ENCODE results near the gene TNFAIP2. TPM values are rescaled to one million over a fixed set of nuclear protein-coding genes. Genes with fewer than 3 reads are reported as not detected.

TNFAIP2 gene
- total RNA-seq, 1 donor from 2014 or later = 64.3 TPM

DNA sequence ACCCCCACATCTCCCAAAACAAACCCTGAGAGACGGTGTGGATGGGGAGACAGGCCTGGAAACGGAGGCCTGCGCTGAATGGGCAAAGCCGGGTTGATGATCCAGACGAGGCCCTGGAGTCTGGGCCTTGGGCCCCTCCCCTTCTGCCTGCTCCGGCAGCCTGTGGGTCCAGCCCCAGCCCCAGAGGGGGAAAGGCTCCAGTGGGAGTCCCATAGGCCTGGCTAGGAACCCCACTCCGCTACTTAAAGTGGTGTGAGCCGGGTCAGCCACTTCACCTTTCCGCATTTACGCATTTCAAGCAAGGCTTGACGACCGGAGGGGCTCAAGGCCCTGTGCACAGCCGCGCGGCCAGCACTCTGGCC is 695 bp upstream of the TNFAIP2 start:
- no peak for DNase-seq (ENCODE audit: low read depth in 2 of 2)

DNA sequence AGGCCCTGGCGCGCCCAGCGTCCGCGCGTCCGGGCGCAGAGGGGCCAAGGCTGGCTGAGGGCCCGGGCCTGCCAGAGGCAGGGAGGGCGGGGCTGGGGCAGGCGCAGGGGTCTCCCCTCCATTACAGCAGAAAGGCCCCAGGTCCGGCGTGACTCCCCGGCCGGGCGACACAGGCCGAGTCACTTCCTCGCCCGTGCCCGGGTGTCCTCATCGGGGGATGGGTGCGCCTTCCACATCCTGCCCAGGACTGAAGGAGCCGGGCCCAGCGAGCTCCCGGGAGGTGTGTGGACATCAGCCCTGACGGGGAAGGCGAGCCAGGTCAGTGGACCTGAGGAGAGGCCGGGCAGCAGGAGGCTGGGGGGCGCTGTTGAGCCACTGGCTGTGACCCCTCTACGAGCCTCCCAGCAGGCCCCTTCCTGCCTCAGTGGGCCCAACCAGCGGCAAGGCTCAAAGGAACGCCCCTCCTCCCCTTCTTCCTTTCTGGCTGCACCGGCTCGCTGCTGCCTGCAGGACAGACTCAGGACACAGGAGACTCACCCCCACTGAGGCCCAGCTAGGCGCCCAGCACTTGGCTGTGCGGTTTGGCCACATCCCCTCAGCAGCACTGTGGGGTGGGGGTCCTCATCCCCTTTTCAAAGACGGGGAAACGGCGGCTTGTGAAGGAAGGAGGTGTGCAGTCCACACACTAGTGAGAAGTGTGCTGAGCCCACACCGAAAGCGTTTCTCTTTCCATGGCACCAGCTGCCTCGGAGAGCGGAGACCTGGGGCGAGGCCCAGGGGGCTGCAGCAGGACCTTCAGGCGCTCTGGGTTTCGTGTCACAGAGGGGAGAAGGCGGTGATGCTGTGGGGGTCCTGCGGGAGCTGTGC is 606 bp downstream of the TNFAIP2 start:
- peak in 1 of 2 donors; percentile 69 for DNase-seq (ENCODE audit: low read depth in 2 of 2)

DNA sequence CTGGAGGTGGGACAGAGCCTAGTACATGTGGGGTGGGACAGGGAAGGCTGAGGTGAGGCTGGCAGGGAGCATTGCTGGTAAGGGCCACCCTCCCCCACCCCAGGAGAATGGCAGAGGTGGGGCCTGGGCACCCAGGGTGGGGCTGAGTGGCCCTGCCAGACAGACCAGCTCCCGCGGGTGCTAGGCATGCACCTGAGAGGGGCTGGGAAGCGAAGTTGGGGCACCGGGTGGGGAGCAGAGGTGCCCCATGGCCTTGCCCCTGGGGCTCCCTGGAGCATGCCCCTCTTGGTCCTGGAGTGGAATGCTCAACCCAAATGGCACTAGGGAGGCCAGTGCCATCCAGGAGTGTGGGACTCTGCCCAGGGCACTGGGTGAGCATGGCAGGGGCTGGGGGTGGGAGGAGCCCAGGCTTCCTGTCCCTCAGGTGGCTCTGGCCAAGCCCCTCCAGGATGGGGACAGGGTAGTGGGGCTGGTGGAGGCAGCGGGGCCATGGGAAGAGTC is 1.3 kb downstream of the TNFAIP2 start:
- DNase-seq (ENCODE audit: low read depth in 2 of 2) = no peak

DNA sequence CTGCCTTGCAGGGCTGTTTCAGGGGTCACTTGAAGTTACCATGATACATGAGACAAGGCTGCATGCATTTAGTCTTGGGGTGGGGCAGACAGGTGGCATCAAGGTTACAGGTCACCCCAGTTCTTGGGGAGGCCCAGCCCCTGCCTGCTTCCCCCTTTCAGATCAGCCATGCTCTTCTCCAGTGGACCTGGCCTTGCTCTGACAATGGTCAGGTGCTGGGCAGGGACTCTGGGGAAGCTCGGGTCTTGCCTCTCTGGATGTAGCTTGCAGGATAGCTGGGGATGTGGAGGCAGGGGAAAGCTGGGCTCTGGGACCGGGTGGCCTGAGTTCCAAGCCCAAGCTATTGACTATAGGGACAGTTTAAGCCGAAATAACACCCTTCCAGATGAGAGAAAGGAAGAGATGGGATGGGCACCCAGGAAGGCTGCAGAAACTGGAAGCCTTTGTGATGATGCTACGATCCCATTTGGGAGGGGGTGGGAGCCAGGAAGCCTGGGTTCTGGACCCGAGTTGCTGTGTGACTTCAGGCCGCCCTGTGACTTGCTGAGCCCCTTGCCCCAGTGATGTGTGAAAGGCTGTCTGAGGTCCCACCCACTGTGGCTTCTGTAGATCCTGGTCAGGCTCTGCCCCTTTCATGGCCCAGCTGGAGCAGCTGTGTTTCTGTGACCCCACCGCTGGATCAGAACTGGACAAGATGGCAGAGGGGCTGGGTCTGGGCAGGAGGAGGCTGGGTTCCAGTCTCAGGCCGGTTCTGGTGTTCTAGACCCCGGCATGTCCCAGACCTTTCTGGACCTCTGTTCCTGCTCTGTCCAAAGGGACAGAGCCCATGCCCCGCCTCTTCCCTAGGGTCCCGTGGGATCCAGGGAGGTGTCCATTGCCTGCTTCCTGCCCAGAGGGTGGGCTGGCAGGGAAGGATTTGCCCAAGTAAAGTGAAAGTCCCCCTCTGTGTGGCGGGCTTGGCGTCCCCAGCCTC is 2.1 kb downstream of the TNFAIP2 start:
- DNase-seq (ENCODE audit: low read depth in 2 of 2) = no peak

DNA sequence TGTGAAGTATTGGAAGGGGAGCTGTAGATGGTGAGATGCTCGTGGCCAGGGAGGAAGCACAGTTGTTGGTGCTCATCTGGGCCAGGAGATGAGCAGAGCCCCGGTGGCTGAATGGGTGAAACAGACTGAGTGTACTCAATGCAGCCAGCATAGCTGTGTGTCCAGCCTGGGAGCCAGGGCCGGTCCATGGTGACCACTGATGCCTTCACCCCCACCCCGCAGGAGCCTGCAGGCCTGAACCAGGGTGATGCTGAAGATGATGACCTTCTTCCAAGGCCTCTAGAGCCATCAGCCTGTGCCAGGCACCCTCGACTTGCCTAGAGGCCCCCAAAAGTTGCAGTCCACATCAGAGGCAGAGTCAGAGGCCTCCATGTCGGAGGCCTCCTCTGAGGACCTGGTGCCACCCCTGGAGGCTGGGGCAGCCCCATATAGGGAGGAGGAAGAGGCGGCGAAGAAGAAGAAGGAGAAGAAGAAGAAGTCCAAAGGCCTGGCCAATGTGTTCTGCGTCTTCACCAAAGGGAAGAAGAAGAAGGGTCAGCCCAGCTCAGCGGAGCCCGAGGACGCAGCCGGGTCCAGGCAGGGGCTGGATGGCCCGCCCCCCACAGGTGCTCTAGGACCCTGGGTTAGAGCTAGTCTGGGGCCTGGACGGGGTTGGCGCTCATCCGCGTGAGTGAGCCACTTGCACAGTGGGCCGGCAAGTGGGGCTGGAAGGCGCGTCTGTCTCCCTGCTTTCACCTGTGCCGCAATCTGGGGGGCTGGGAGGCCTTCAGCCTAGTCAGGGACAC is 3.0 kb downstream of the TNFAIP2 start:
- no peak for DNase-seq (ENCODE audit: low read depth in 2 of 2)

DNA sequence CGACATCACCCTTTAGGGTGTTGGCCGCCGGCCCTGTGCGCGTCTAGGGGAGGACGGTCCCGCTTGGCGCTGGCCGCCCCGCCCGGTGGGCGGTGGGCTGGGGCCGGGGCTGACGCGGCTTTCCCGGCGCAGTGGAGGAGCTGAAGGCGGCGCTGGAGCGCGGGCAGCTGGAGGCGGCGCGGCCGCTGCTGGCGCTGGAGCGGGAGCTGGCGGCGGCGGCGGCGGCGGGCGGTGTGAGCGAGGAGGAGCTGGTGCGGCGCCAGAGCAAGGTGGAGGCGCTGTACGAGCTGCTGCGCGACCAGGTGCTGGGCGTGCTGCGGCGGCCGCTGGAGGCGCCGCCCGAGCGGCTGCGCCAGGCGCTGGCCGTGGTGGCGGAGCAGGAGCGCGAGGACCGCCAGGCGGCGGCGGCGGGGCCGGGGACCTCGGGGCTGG is 3.6 kb downstream of the TNFAIP2 start:
- DNase-seq (ENCODE audit: low read depth in 2 of 2) = peak in 1 of 2 donors; percentile 29

DNA sequence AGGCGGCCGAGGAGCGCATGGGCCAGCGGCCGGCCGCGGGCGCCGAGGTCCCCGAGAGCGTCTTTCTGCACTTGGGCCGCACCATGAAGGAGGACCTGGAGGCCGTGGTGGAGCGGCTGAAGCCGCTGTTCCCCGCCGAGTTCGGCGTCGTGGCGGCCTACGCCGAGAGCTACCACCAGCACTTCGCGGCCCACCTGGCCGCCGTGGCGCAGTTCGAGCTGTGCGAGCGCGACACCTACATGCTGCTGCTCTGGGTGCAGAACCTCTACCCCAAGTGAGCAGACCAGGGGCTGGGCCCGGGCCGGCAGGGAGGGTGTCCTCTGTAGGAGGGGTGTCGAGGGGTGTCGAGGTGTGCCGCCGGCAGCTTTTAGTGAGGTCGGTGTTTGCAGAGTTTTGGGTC is 4.1 kb downstream of the TNFAIP2 start:
- DNase-seq (ENCODE audit: low read depth in 2 of 2) = no peak

DNA sequence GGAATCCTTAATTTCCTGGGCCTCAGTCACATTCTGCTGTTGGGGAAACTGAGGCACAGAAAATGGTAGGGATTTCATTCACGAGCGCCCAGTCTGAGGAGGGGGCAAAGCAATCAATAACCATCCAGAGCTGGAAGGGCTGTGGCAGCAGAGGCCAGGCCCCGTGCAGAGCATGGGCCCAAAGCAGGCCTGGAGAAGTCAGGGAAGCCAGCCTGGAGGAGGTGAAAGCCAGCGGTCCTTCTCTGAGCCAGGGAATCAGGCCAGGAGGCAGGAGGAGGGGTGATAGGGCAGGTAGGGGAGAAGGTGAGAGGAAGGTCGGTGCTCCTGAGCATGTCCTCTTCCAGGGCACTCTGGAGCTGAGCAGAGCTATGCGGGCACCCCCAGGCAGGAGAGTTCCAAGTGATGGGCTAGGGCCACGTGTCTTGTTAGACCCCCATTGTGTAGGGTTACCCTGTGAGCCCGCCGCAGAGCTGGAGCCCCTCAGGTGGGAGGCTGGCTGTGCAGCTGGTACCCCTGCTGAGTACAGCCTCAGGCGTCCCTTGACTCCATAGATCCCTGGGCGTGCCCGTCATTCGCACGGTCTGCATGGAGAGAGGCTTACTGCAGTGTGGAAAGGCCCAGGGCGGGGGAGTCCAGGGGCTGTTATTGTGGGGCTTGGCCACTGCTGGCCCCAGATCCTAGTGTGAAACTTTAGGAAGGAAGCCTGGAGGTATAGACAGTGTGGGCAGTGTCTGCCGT is 4.8 kb downstream of the TNFAIP2 start:
- DNase-seq (ENCODE audit: low read depth in 2 of 2) = no peak

DNA sequence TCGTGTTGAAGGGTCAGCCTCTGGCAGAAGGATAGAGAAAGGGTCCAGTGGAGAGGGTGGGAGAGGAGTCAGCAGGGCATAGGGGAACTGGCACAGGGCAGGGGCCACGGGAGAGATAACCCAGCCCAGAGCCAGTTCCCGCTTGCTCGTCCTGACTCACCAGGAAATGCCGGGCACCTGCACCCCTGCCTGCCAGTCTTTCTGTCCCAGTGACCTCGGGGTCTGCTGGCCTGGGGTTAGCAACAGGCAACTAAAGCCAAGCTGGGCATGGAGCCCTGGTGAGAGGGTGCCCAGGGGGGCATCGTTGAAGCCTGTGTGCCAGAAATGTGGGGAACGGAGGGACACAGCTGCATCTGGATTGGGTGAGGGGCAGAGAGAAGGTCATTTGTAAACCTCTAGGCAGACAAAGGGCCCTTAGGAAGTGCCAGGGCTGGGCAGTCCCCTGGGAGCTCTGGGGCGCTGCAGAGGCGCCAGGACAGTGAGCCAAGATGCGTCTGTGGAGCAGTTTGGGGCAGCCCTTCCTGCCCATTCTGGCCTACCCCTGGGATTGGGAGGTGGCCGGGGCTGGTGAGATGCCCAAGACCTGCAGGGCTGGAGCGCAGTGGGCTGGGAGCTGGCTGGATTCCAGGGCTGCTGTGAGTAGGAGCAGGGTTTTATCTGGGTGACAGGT is 5.5 kb downstream of the TNFAIP2 start:
- peak in 1 of 2 donors; percentile 35 for DNase-seq (ENCODE audit: low read depth in 2 of 2)

DNA sequence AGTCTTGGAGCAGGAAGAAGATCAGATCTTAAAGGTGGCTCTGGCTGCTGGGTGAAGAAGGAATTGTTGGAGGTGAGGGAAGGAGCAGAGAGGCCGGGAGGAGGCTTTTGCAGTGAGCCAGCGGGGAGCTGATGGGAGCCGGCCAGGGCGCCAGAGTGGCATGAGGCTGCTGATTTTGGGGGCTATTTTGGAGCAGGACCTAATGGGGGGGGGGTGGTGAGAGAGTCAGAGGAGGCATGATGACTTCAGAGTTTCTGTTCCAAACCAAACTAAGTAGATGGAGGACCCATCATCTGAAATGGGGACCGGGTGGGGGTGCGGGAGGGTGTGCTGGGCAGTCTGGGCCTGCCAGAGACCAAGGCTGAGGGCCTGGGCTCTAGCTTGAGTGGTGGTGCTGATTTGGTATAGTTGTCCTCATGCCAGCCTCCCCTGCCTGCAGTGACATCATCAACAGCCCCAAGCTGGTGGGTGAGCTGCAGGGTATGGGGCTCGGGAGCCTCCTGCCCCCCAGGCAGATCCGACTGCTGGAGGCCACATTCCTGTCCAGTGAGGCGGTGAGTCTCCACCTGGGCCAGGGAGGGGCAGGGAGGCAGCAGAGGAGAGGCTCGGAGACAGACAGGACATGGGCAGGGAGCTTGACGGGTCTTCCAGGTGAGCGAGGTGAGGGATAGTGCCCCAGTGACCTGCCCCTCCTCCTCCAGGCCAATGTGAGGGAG is 6.2 kb downstream of the TNFAIP2 start:
- DNase-seq (ENCODE audit: low read depth in 2 of 2) = no peak

DNA sequence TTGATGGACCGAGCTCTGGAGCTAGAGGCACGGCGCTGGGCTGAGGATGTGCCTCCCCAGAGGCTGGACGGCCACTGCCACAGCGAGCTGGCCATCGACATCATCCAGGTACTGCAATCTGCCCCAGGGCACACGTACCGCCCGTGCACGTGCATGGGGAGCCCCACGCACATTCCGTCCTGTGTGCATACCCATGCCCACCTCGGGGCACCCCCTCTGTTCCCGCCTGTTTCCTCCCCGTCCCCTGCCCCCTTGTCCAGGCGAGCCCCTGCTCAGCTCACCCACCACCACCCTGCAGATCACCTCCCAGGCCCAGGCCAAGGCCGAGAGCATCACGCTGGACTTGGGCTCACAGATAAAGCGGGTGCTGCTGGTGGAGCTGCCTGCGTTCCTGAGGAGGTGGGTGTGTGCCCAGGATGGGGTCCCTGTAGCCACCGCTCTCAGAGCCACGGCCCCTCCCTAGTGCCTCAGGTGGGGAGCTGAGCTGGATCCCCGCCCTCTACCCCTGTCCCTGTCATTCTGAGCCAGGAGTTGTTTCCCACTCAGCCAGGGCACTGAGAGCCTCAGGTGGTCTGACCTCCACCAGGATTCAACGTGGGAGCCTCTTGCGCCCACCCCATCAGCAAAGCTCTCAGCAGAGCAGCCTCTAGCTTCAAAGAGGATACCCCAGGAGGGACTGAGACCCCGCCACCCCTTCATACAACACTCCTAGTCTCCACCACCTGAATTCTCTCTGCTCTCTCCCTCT is 6.9 kb downstream of the TNFAIP2 start:
- DNase-seq (ENCODE audit: low read depth in 2 of 2) = no peak

DNA sequence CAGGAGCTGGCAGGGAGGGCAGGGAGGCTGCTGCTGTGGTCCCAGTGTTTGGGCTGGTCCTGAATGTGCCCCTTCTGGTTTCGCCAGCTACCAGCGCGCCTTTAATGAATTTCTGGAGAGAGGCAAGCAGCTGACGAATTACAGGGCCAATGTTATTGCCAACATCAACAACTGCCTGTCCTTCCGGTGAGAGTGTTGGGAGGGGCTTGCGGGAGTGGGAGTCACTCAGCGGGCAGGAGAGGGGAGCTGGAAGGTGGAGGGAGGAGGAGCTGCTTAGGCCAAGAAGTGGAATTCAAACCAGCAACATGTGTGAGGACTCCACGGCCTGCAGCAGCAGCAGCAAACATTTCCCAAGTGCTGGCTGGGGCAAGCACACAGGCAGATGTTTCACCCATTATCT is 7.7 kb downstream of the TNFAIP2 start:
- DNase-seq (ENCODE audit: low read depth in 2 of 2) = peak in 1 of 2 donors; percentile 65

DNA sequence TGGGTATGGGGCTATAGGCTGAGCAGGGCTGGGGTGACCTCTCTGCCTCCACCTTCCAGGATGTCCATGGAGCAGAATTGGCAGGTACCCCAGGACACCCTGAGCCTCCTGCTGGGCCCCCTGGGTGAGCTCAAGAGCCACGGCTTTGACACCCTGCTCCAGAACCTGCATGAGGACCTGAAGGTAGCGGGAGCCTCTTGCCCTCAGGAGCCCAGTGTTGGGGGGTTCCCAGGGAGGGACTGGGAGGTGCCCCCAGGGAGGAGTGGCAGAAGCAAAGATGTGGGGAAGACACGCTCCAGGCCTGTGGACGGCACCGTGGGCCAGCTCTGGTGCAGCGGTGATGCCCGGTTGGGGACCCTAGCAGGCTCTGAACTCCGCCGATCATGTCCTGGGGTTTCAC is 8.3 kb downstream of the TNFAIP2 start:
- no peak for DNase-seq (ENCODE audit: low read depth in 2 of 2)

DNA sequence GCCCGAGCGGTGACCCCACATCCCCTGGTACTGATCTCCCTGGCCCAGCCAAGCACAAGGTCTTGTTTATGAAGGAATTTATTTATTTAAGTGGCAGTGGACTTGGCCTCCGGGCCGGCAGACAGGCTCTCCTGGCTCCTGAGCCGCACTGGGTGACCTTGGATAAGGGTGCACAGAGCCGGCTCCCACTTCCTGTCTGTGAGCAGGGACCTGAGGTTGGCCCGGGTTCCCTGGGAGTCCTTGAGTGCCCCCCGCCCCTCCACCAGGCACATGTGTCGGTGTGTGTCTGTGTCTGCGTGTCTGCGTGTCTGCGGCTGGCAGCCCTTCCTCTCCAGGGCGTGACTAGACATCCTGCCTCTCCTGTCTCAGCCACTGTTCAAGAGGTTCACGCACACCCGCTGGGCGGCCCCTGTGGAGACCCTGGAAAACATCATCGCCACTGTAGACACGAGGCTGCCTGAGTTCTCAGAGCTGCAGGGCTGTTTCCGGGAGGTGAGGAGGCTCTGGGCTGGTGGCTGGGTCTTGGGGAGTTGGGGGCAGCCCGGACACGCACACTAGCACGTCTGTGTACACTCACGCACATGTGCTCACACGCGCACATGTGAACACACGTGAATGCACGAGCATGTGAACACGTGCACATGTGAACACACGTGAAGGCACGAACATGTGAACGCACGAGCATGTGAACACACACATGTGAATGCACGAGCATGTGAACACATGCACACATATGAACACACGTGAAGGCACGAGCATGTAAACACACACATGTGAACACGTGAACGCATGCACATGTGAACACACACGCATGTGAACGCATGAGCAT is 9.3 kb downstream of the TNFAIP2 start:
- no peak for DNase-seq (ENCODE audit: low read depth in 2 of 2)

DNA sequence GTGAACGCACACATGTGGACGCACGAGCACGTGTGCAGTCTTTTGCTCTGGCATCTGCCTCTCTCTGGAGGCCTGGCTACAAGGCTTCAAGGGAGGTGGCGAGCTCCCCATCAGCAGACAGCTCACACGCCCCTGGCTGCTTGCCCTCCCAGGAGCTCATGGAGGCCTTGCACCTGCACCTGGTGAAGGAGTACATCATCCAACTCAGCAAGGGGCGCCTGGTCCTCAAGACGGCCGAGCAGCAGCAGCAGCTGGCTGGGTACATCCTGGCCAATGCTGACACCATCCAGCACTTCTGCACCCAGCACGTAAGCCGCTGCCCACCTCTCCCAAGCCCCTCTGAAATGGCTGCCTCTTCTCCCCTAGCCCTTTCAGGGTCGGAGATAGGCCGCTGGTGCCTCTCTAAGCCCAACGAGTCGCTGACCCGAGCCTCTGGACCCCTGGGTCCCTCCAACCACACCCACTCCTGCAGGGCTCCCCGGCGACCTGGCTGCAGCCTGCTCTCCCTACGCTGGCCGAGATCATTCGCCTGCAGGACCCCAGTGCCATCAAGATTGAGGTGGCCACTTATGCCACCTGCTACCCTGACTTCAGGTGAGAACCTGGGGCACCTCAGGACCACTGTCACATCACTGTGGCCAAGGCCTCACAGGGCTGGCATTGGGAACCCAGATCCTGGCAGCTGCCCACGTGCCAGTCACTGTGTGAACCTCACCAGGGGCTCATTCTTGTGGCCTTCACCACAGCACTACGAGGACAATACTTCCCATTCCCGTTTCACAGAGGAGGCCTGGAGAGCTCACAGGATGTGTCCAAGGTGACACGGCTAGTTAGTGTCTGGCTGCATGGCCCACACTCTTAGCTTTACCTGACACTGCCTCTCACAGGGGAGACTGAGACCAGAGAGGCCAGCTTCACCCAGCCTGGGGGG is 10.2 kb downstream of the TNFAIP2 start:
- no peak for DNase-seq (ENCODE audit: low read depth in 2 of 2)

DNA sequence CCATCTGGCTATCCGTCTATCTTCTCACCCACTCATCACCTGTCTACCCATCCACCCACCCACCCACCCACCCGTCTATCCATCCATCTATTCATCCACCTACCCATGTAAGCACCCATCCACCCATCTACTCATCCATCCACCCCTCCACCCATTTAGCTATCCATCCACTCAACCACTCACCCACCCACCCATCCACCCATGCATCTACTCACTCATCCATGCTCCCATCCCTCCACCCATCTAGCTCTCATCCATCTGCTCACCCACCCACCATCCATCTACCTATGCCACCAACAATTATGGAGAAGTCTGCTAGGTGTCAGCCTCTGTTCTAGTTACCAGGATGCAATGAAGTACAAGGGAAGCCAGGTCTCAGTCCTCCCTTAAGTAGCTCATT is 11.1 kb downstream of the TNFAIP2 start:
- no peak for DNase-seq (ENCODE audit: low read depth in 2 of 2)

DNA sequence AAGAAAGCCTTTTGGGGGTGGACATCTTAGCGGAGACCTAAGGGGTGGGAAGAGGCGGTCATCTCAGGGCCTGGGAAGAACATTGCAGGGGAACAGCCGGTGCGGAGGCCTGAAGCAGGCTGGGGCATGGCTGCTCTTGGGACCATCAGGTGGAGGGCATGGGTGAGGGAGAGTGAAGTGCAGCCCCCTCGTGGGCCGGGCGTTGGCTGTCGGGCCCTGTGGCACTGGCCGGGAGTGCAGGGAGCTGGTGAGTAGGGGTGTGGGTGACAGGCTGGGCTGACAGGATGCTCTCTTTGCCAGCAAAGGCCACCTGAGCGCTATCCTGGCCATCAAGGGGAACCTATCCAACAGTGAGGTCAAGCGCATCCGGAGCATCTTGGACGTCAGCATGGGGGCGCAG is 11.7 kb downstream of the TNFAIP2 start:
- no peak for DNase-seq (ENCODE audit: low read depth in 2 of 2)
